Measurements from ENCODE around the gene MGAT5.

The MGAT5 gene

GRCh38 chr2:134389381-134389780 lies 135.5 kb downstream of the MGAT5 start:
- no peak overlapping the region for H3K4me3 ChIP-seq (ENCODE audit: low read length)
- no peak for TF ChIP-seq ZNF274 (IDR thresholded peaks at IDR 0.05; ENCODE audit: low read depth, low read length)

GRCh38 chr2:134391751-134392160 lies 137.9 kb downstream of the MGAT5 start:
- TF ChIP-seq ZNF274 (IDR thresholded peaks at IDR 0.05; ENCODE audit: low read depth, low read length), result no peak
- no peak overlapping the region for H3K4me3 ChIP-seq (ENCODE audit: low read length)

- no peak for TF ChIP-seq ZNF274 (IDR thresholded peaks at IDR 0.05; ENCODE audit: low read depth, low read length)
- H3K4me3 ChIP-seq (ENCODE audit: low read length), result no peak overlapping the region
Observed at GRCh38 chr2:134392442-134393074, 138.7 kb downstream of the MGAT5 start.

GRCh38 chr2:134393075-134393461 lies 139.2 kb downstream of the MGAT5 start:
- TF ChIP-seq ZNF274 (IDR thresholded peaks at IDR 0.05; ENCODE audit: low read depth, low read length), result no peak
- H3K4me3 ChIP-seq (ENCODE audit: low read length), result no peak overlapping the region

- no peak for TF ChIP-seq ZNF274 (IDR thresholded peaks at IDR 0.05; ENCODE audit: low read depth, low read length)
Observed at GRCh38 chr2:134395779-134396178, 141.9 kb downstream of the MGAT5 start.

GRCh38 chr2:134396493-134396892 lies 142.6 kb downstream of the MGAT5 start:
- no peak for TF ChIP-seq ZNF274 (IDR thresholded peaks at IDR 0.05; ENCODE audit: low read depth, low read length)
- H3K4me3 ChIP-seq (ENCODE audit: low read length), result no peak overlapping the region

More at GRCh38 chr2:134395779-134396178, 141.9 kb downstream of the MGAT5 start:
- H3K4me3 ChIP-seq (ENCODE audit: low read length), result no peak overlapping the region

- TF ChIP-seq ZNF274 (IDR thresholded peaks at IDR 0.05; ENCODE audit: low read depth, low read length), result no peak
- no peak overlapping the region for H3K4me3 ChIP-seq (ENCODE audit: low read length)
Observed at GRCh38 chr2:134397146-134397896, 143.4 kb downstream of the MGAT5 start.

GRCh38 chr2:134398300-134398699 lies 144.4 kb downstream of the MGAT5 start:
- no peak for TF ChIP-seq ZNF274 (IDR thresholded peaks at IDR 0.05; ENCODE audit: low read depth, low read length)
- no peak overlapping the region for H3K4me3 ChIP-seq (ENCODE audit: low read length)

- no peak overlapping the region for H3K4me3 ChIP-seq (ENCODE audit: low read length)
- no peak for TF ChIP-seq ZNF274 (IDR thresholded peaks at IDR 0.05; ENCODE audit: low read depth, low read length)
Observed at GRCh38 chr2:134399096-134399495, 145.2 kb downstream of the MGAT5 start.

- no peak overlapping the region for H3K4me3 ChIP-seq (ENCODE audit: low read length)
- TF ChIP-seq ZNF274 (IDR thresholded peaks at IDR 0.05; ENCODE audit: low read depth, low read length), result no peak
Observed at GRCh38 chr2:134401081-134401497, 147.2 kb downstream of the MGAT5 start.

GRCh38 chr2:134401789-134402188 lies 147.9 kb downstream of the MGAT5 start:
- TF ChIP-seq ZNF274 (IDR thresholded peaks at IDR 0.05; ENCODE audit: low read depth, low read length), result no peak
- H3K4me3 ChIP-seq (ENCODE audit: low read length), result no peak overlapping the region

- H3K4me3 ChIP-seq (ENCODE audit: low read length), result no peak overlapping the region
- TF ChIP-seq ZNF274 (IDR thresholded peaks at IDR 0.05; ENCODE audit: low read depth, low read length), result no peak
Observed at GRCh38 chr2:134402410-134402809, 148.5 kb downstream of the MGAT5 start.

- no peak for TF ChIP-seq ZNF274 (IDR thresholded peaks at IDR 0.05; ENCODE audit: low read depth, low read length)
- no peak overlapping the region for H3K4me3 ChIP-seq (ENCODE audit: low read length)
Observed at GRCh38 chr2:134405611-134406081, 151.8 kb downstream of the MGAT5 start.

GRCh38 chr2:134406311-134406710 lies 152.4 kb downstream of the MGAT5 start:
- no peak for TF ChIP-seq ZNF274 (IDR thresholded peaks at IDR 0.05; ENCODE audit: low read depth, low read length)
- H3K4me3 ChIP-seq (ENCODE audit: low read length), result no peak overlapping the region

GRCh38 chr2:134406736-134407135 lies 152.9 kb downstream of the MGAT5 start:
- TF ChIP-seq ZNF274 (IDR thresholded peaks at IDR 0.05; ENCODE audit: low read depth, low read length), result no peak
- no peak overlapping the region for H3K4me3 ChIP-seq (ENCODE audit: low read length)

All from GM08714 (cell line).